ENCODE measurements around the gene SRGAP1. TPM values are rescaled to one million over a fixed set of nuclear protein-coding genes. Genes with fewer than 3 reads are reported as not detected.

The SRGAP1 gene
- total RNA-seq, 3 donors from 2014 or later (not counting 1 experiment from before 2014, with no cell fraction given): 0.10 to 0.49 (median 0.16) TPM

- H3K9me3 ChIP-seq (ENCODE audit: control insufficient read depth, insufficient read depth, low read length): no peaks in the 10 kb centered on the region
- DNase-seq (no peak), ATAC-seq (no peak)
- Mint-ChIP-seq H3K4me3 (no peak overlapping the region), H3K27me3 (ENCODE audit: low read depth in 2 of 2) (peaks cover 0 to 9% of the 10 kb centered on the region in 2 donors), H3K36me3 (no peaks in the 10 kb centered on the region), H3K4me1 (no peaks in the 10 kb centered on the region), H3K27ac (no peak overlapping the region), H3K9me3 (peaks cover 5 to 8% of the 10 kb centered on the region in 2 donors)
- no peaks in the 10 kb centered on the region for H3K36me3 ChIP-seq (ENCODE audit: control insufficient read depth, insufficient read depth, low read length)
- intact Hi-C loops (cut with micrococcal nuclease): no loop called here
- H3K27ac ChIP-seq (ENCODE audit: low read length): no peak overlapping the region
- TF ChIP-seq CTCF (IDR thresholded peaks at IDR 0.05): no peak
- no peak overlapping the region for H3K4me3 ChIP-seq (ENCODE audit: low read length)
- no peaks in the 10 kb centered on the region for H3K27me3 ChIP-seq (ENCODE audit: control insufficient read depth, insufficient read depth, low read length)
- no peaks in the 10 kb centered on the region for H3K4me1 ChIP-seq (ENCODE audit: control insufficient read depth, insufficient read depth, low read length)
Observed at GRCh38 chr12:63995512-63995911, 151.0 kb downstream of the SRGAP1 start.

- Mint-ChIP-seq H3K27ac (no peak overlapping the region), H3K4me1 (no peaks in the 10 kb centered on the region), H3K9me3 (peaks cover 5 to 8% of the 10 kb centered on the region in 2 donors), H3K36me3 (no peaks in the 10 kb centered on the region), H3K27me3 (ENCODE audit: low read depth in 2 of 2) (peaks cover 0 to 7% of the 10 kb centered on the region in 2 donors), H3K4me3 (no peak overlapping the region)
- WGBS (ENCODE audit: insufficient coverage): no CpG with 5 or more reads among the region's 1 CpG
- no peak overlapping the region for H3K27ac ChIP-seq (ENCODE audit: low read length)
- no peaks in the 10 kb centered on the region for H3K9me3 ChIP-seq (ENCODE audit: control insufficient read depth, insufficient read depth, low read length)
- H3K27me3 ChIP-seq (ENCODE audit: control insufficient read depth, insufficient read depth, low read length): no peaks in the 10 kb centered on the region
- H3K4me1 ChIP-seq (ENCODE audit: control insufficient read depth, insufficient read depth, low read length): no peaks in the 10 kb centered on the region
- no peak overlapping the region for H3K4me3 ChIP-seq (ENCODE audit: low read length)
- TF ChIP-seq CTCF (IDR thresholded peaks at IDR 0.05): no peak
- ATAC-seq: no peak
- no peaks in the 10 kb centered on the region for H3K36me3 ChIP-seq (ENCODE audit: control insufficient read depth, insufficient read depth, low read length)
- intact Hi-C loops (cut with micrococcal nuclease): no loop called here
- no peak for DNase-seq
Observed at GRCh38 chr12:63996556-63996955, 152.1 kb downstream of the SRGAP1 start.

- 100% methylated on average over 1 of the region's 1 CpG for WGBS (ENCODE audit: insufficient coverage)
- Mint-ChIP-seq H3K4me3 (no peak overlapping the region), H3K9me3 (peaks cover 5 to 8% of the 10 kb centered on the region in 2 donors), H3K4me1 (no peaks in the 10 kb centered on the region), H3K36me3 (no peaks in the 10 kb centered on the region), H3K27me3 (ENCODE audit: low read depth in 2 of 2) (peaks cover 0 to 7% of the 10 kb centered on the region in 2 donors), H3K27ac (no peak overlapping the region)
- no peak overlapping the region for H3K4me3 ChIP-seq (ENCODE audit: low read length)
- DNase-seq (no peak), ATAC-seq (no peak)
- H3K27ac ChIP-seq (ENCODE audit: low read length): no peak overlapping the region
- H3K27me3 ChIP-seq (ENCODE audit: control insufficient read depth, insufficient read depth, low read length): no peaks in the 10 kb centered on the region
- H3K36me3 ChIP-seq (ENCODE audit: control insufficient read depth, insufficient read depth, low read length): no peaks in the 10 kb centered on the region
- no peaks in the 10 kb centered on the region for H3K4me1 ChIP-seq (ENCODE audit: control insufficient read depth, insufficient read depth, low read length)
- no peaks in the 10 kb centered on the region for H3K9me3 ChIP-seq (ENCODE audit: control insufficient read depth, insufficient read depth, low read length)
- TF ChIP-seq CTCF (IDR thresholded peaks at IDR 0.05): no peak
- intact Hi-C loops (cut with micrococcal nuclease): no loop called here
Observed at GRCh38 chr12:63997198-63997597, 152.7 kb downstream of the SRGAP1 start.

GRCh38 chr12:63998584-63998983 is 154.1 kb downstream of the SRGAP1 start:
- Histone ChIP-seq H3K4me3 (ENCODE audit: low read length) (no peak overlapping the region), H3K27ac (ENCODE audit: low read length) (no peak overlapping the region), H3K9me3 (ENCODE audit: control insufficient read depth, insufficient read depth, low read length) (no peaks in the 10 kb centered on the region), H3K27me3 (ENCODE audit: control insufficient read depth, insufficient read depth, low read length) (no peaks in the 10 kb centered on the region), H3K4me1 (ENCODE audit: control insufficient read depth, insufficient read depth, low read length) (no peaks in the 10 kb centered on the region), H3K36me3 (ENCODE audit: control insufficient read depth, insufficient read depth, low read length) (no peaks in the 10 kb centered on the region)
- peaks cover 7 to 10% of the 10 kb centered on the region in 2 donors for H3K9me3 Mint-ChIP-seq
- no peak overlapping the region for H3K27ac Mint-ChIP-seq
- H3K4me3 Mint-ChIP-seq: no peak overlapping the region
- DNase-seq: no peak
- H3K36me3 Mint-ChIP-seq: no peaks in the 10 kb centered on the region
- no peak for TF ChIP-seq CTCF (IDR thresholded peaks at IDR 0.05)
- H3K4me1 Mint-ChIP-seq: no peaks in the 10 kb centered on the region
- H3K27me3 Mint-ChIP-seq (ENCODE audit: low read depth in 2 of 2): peaks cover 0 to 3% of the 10 kb centered on the region in 2 donors
- no peak for ATAC-seq
- intact Hi-C loops (cut with micrococcal nuclease): no loop called here

All from natural killer cell (primary cell).